Upper lobe of left lung (tissue), 4 donors: ENCODE results near the gene ZDHHC11B.

Source experiments
- CTCF ChIP-seq, 6 experiments: fragments of 450-650 bp in 4 of 6; fragments of 200-600 bp in 2 of 6; sonication (generic) in 2 of 6; IDR thresholded peaks; one replicate each; pipeline ENCODE4 v1.5.1; 2016 to 2019; ENCODE audit warnings: antibody characterized with exemption in 6 of 6
- POLR2A ChIP-seq, 4 donors: fragments of 450-650 bp; IDR thresholded peaks; one replicate each; pipeline ENCODE4 v1.5.1; 2016 to 2017; ENCODE audit warnings: antibody characterized with exemption in 4 of 4, mild to moderate bottlenecking in 2 of 4
- POLR2AphosphoS5 ChIP-seq, 2 donors: sonication (generic); formaldehyde crosslinking; IDR thresholded peaks; one replicate each; pipeline ENCODE4 v1.5.1; 2017; ENCODE audit warnings: antibody characterized with exemption in 2 of 2

- TF ChIP-seq CTCF (IDR thresholded peaks at IDR 0.05) (no peak), POLR2A (IDR thresholded peaks at IDR 0.05) (no peak), POLR2AphosphoS5 (IDR thresholded peaks at IDR 0.05) (no peak)
Observed at GRCh38 chr5:664994-665360, 119.6 kb downstream of the ZDHHC11B start.
